T-cell (primary cell): ENCODE measurements around the gene APBA3. TPM values are rescaled to one million over a fixed set of nuclear protein-coding genes. Genes with fewer than 3 reads are reported as not detected.

Experiments used
- ATAC-seq, 4 experiments: fragments of 200-7000 bp in 3 of 4; fragments of 150-1000 bp in 1 of 4; cut with Tn5 transposase; replicated peaks in 1 of 4; 1 replicate in 3 of 4; 2 replicates in 1 of 4; pipeline ENCODE4 v1.10.0; 2021; ENCODE audit warnings: moderate library complexity in 3 of 4, mild to moderate bottlenecking in 2 of 4, moderate number of reproducible peaks in 1 of 4
- CTCF ChIA-PET, 2 donors: fragments of 300-600 bp; sonication (Branson Sonifier 250); formaldehyde crosslinking; loops; one replicate each; lab custom pipeline; 2022; ENCODE audit warnings: antibody characterized with exemption in 2 of 2; lab: Charles Lee
- POLR2A ChIA-PET, 2 donors: fragments of 300-600 bp; sonication (Branson Sonifier 250); formaldehyde crosslinking; loops; one replicate each; lab custom pipeline; 2022; ENCODE audit warnings: antibody characterized with exemption in 2 of 2; lab: Charles Lee
- DNase-seq, 35 experiments: peaks; one replicate each; pipeline versions ENCODE4 v3.0.0 to v3.0.0-alpha.2; 2013 to 2023
- H3K27ac ChIP-seq: one replicate; pipeline ENCODE4 v1.5.1; 2013; ENCODE audit warnings: low read length
- H3K27me3 ChIP-seq, 2 experiments: replicated peaks in 1 of 2; 1 replicate in 1 of 2; 2 replicates in 1 of 2; pipeline versions ENCODE4 v1.6.1 to v1.7.0; 2013; ENCODE audit warnings: low read length in 1 of 2, mixed read lengths in 1 of 2; ENCODE audit not compliant: control insufficient read depth in 2 of 2, insufficient read depth in 2 of 2; ENCODE audit errors: extremely low read depth in 1 of 2
- H3K36me3 ChIP-seq, 2 donors: 1 replicate in 1 of 2; 2 replicates in 1 of 2; pipeline versions ENCODE4 v1.6.1 to v1.7.0; 2013; ENCODE audit warnings: low read length in 1 of 2; ENCODE audit not compliant: control insufficient read depth in 2 of 2, insufficient read depth in 1 of 2; ENCODE audit errors: extremely low read depth in 1 of 2
- H3K4me1 ChIP-seq, 2 experiments: 1 replicate in 1 of 2; 2 replicates in 1 of 2; pipeline versions ENCODE4 v1.6.1 to v1.7.0; 2013; ENCODE audit warnings: low read length in 2 of 2, mixed read lengths in 1 of 2; ENCODE audit not compliant: insufficient read depth in 2 of 2, control insufficient read depth in 1 of 2; ENCODE audit errors: extremely low read depth in 1 of 2
- H3K4me3 ChIP-seq, 2 donors: 1 replicate in 1 of 2; 2 replicates in 1 of 2; pipeline versions ENCODE4 v1.5.1 to v1.7.0; 2013; ENCODE audit warnings: mild to moderate bottlenecking in 2 of 2, low read length in 1 of 2, moderate library complexity in 1 of 2; ENCODE audit not compliant: control insufficient read depth in 1 of 2; ENCODE audit errors: extremely low read depth in 1 of 2
- H3K9me3 ChIP-seq: 2 replicates; pipeline ENCODE4 v1.7.0; 2013
- H3K27ac Mint-ChIP-seq, 2 donors: one replicate each; pipeline ENCODE4 v1.8.0; 2020 to 2021; ENCODE audit warnings: mild to moderate bottlenecking in 2 of 2, mixed read lengths in 2 of 2
- H3K27me3 Mint-ChIP-seq, 2 donors: one replicate each; pipeline ENCODE4 v1.8.0; 2021 to 2022; ENCODE audit warnings: mixed read lengths in 2 of 2
- H3K36me3 Mint-ChIP-seq: one replicate; pipeline ENCODE4 v1.8.0; 2021; ENCODE audit warnings: mixed read lengths
- H3K4me1 Mint-ChIP-seq, 3 donors: one replicate each; pipeline ENCODE4 v1.8.0; 2020 to 2022; ENCODE audit warnings: mixed read lengths in 3 of 3, mild to moderate bottlenecking in 1 of 3
- H3K4me3 Mint-ChIP-seq, 3 donors: one replicate each; pipeline ENCODE4 v1.8.0; 2020 to 2022; ENCODE audit warnings: mild to moderate bottlenecking in 3 of 3, mixed read lengths in 3 of 3, moderate library complexity in 3 of 3
- H3K9me3 Mint-ChIP-seq, 3 donors: one replicate each; pipeline ENCODE4 v1.8.0; 2020 to 2022; ENCODE audit warnings: mixed read lengths in 3 of 3
- whole genome bisulfite sequencing: methylation state at CpG from one replicate; pipeline ENCODE4 v1.1.5; 2013; ENCODE audit warnings: missing lambda C conversion rate; ENCODE audit not compliant: insufficient coverage; 5-methylcytosine and 5-hydroxymethylcytosine counted together
- total RNA-seq, 35 experiments: library from RNA in 6 of 35; stranded (reverse) in 6 of 35; fragments of 120-200 nt in 1 of 35; gene quantifications; one replicate each; pipeline versions ENCODE4 v1.2.1 to v1.2.4 and lab custom pipeline; 2013 to 2026

Gene APBA3
- total RNA-seq, 5 donors from 2014 or later (not counting 1 experiment from before 2014, with no cell fraction given) = 57.3 to 99.0 (median 78.2) TPM

DNA sequence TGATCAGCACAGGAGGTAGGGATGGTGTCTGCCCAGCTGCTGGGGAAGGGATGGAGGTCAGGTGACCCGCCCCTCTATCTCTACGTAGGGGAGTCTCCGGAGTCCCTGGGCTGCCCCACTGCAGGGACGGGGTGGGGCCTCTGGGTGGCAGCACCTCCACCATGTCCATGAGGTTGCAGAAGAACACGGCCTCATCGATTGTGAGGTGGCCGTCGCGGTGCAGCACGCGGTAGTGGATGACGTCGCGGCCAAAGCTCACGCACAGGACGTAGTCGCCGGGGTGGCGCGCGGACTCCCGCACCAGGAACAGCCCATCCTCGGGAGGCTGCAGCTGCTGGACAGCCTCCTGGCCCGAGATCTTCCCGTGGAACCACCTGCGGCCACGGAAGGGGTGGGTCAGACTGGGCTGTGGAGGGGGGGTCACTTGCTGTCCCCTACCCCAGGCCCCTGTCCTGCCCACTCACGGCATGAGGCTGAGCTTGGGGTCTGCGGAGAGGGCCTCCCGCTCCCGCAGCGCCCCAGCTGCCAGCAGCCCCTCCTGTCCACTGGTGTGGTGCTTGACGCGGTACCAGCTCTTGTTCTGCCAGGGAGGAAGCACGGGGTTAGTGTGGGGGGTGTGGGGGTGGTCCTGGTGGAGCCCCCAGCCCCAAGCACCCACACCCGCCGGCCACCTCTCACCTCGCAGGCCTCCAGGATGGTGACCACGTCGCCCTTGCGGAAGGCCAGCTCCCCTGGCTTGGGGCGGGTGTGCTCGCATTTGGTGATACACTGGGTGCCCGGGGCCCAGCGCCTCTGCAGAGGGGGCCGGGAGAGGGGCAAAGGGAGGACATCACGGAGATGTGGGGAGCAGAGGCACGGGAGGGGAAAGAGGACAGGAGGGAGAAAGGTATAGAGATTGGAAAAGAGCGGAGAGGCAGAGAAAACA, 22.4 kb upstream of the APBA3 start:
- H3K4me1 ChIP-seq = peaks cover 6 to 40% of the 10 kb centered on the region in 2 experiments
- peaks cover 0 to 6% of the 10 kb centered on the region in 2 experiments for H3K27me3 ChIP-seq
- H3K4me3 ChIP-seq = no peak overlapping the region
- peak in 1 of 4 experiments; percentile 55 for ATAC-seq
- H3K4me1 Mint-ChIP-seq = peaks cover 6 to 31% (median 18%) of the 10 kb centered on the region in 3 donors
- peak overlapping the region; percentile 63 to 80 (median 79) for H3K4me3 Mint-ChIP-seq
- peaks cover 8 to 16% of the 10 kb centered on the region in 2 donors for H3K36me3 ChIP-seq
- peak in 25 of 35 experiments; percentile 21 to 62 (median 44) for DNase-seq
- ChIA-PET CTCF (interaction anchor here in 1 of 2 donors (1.1 kb wide), 1 partner anchor 38 kb away, joined by 3 read pairs; no protein-coding TSS in a partner anchor), POLR2A (no interaction called here)
- H3K9me3 ChIP-seq = peaks cover 3% of the 10 kb centered on the region
- WGBS = 90% methylated on average over 28 of the region's 49 CpGs
- peaks cover 17% of the 10 kb centered on the region for H3K36me3 Mint-ChIP-seq
- H3K27me3 Mint-ChIP-seq = no peaks in the 10 kb centered on the region
- H3K27ac ChIP-seq = no peak overlapping the region
- peak overlapping the region in 1 of 2 donors; percentile 28 for H3K27ac Mint-ChIP-seq
- peaks cover 6 to 17% (median 16%) of the 10 kb centered on the region in 3 donors for H3K9me3 Mint-ChIP-seq

DNA sequence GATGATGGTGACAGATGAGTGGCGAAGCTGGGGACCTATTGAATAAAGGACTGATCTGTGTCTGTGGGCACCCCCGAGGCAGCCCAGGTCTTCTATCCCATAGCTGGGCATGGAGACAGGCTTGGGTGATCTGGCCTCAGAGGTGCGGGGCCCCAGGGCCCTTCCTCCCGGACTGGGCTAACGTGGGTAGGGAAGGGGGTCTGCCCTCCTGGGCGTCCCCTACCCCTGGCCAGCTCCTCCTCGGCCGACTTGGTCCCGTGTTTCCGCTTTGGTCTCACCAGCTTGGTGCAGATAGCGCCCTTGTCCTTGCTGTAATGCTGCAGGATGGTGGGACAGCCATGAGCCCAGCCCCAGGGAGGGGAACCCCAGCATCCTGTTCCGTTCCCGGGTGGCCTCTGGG, 21.4 kb upstream of the APBA3 start:
- H3K36me3 Mint-ChIP-seq = peaks cover 17% of the 10 kb centered on the region
- Histone ChIP-seq H3K36me3 (peaks cover 8 to 16% of the 10 kb centered on the region in 2 donors), H3K27ac (no peak overlapping the region), H3K27me3 (peaks cover 0 to 6% of the 10 kb centered on the region in 2 experiments), H3K4me3 (no peak overlapping the region), H3K9me3 (peaks cover 3% of the 10 kb centered on the region), H3K4me1 (peaks cover 6 to 32% of the 10 kb centered on the region in 2 experiments)
- DNase-seq (no peak), ATAC-seq (no peak)
- H3K27ac Mint-ChIP-seq = no peak overlapping the region
- no peaks in the 10 kb centered on the region for H3K27me3 Mint-ChIP-seq
- peaks cover 6 to 30% (median 17%) of the 10 kb centered on the region in 3 donors for H3K4me1 Mint-ChIP-seq
- ChIA-PET POLR2A (no interaction called here), CTCF (interaction anchor here in 1 of 2 donors (1.1 kb wide), 1 partner anchor 39 kb away, joined by 3 read pairs; no protein-coding TSS in a partner anchor)
- H3K4me3 Mint-ChIP-seq = no peak overlapping the region
- peaks cover 6 to 17% (median 16%) of the 10 kb centered on the region in 3 donors for H3K9me3 Mint-ChIP-seq
- 85% methylated on average over 8 of the region's 13 CpGs for WGBS

DNA sequence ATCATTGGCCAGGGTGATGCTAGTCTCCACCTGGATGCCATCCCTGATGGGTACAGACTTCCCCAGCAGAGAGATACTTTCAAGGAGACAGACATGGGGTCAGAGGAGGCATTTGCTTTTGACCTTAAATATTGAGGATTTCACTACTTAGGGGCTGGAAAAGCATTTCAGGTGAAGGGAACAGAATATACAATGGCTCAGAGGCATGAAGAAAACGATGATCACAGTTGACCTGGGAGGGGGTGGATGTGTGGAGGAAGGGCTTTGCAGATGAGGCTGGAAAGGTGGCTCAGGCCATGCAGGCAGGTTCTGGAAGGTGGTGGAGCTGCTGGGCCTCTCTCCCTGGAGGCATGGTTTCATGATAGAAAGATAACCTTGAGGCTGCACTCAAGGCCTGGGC, 20.8 kb upstream of the APBA3 start:
- Mint-ChIP-seq H3K4me3 (peak overlapping the region in 1 of 3 donors; percentile 32), H3K27me3 (no peaks in the 10 kb centered on the region), H3K27ac (peak overlapping the region; percentile 23 to 48), H3K9me3 (peaks cover 6 to 17% (median 16%) of the 10 kb centered on the region in 3 donors), H3K36me3 (peaks cover 17% of the 10 kb centered on the region), H3K4me1 (peaks cover 6 to 28% (median 17%) of the 10 kb centered on the region in 3 donors)
- ATAC-seq (no peak), DNase-seq (no peak)
- peaks cover 8 to 16% of the 10 kb centered on the region in 2 donors for H3K36me3 ChIP-seq
- peaks cover 6 to 32% of the 10 kb centered on the region in 2 experiments for H3K4me1 ChIP-seq
- no peak overlapping the region for H3K4me3 ChIP-seq
- peaks cover 3% of the 10 kb centered on the region for H3K9me3 ChIP-seq
- H3K27me3 ChIP-seq = peaks cover 0 to 6% of the 10 kb centered on the region in 2 experiments
- ChIA-PET CTCF (no interaction called here), POLR2A (interaction anchor here in 1 of 2 donors (0.6 kb wide), 1 partner anchor 1754 kb away, joined by 4 read pairs; no protein-coding TSS in a partner anchor)
- WGBS = 94% methylated on average over 1 of the region's 1 CpG
- no peak overlapping the region for H3K27ac ChIP-seq

DNA sequence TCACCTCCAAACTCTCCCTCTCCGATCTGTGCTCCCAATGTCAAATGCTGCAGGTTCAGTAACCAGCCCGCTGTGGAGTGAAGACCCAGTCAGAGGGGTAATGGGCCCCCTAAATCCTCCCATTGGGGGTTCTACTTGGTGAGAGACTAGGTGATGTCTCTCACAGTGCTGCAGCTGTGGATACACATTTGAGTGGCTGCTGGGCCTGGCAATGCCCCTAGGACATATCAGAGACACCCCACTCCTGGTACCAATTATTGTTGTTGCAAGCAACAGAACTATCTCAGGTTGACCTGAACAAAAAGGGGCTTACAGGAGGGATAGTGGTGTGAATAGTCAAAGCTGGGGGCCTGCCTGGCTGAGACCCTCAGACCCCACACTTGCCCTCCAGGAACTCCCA, 20.1 kb upstream of the APBA3 start:
- no peak overlapping the region for H3K4me3 ChIP-seq
- CTCF ChIA-PET = no interaction called here
- Mint-ChIP-seq H3K27me3 (no peaks in the 10 kb centered on the region), H3K27ac (no peak overlapping the region), H3K9me3 (peaks cover 6 to 17% (median 16%) of the 10 kb centered on the region in 3 donors), H3K36me3 (peaks cover 17% of the 10 kb centered on the region), H3K4me1 (peaks cover 6 to 23% (median 15%) of the 10 kb centered on the region in 3 donors), H3K4me3 (no peak overlapping the region)
- DNase-seq = no peak
- peaks cover 3% of the 10 kb centered on the region for H3K9me3 ChIP-seq
- no peak overlapping the region for H3K27ac ChIP-seq
- POLR2A ChIA-PET = interaction anchor here in 1 of 2 donors (0.6 kb wide), 1 partner anchor 1755 kb away, joined by 4 read pairs; no protein-coding TSS in a partner anchor
- peaks cover 3 to 27% of the 10 kb centered on the region in 2 experiments for H3K4me1 ChIP-seq
- H3K27me3 ChIP-seq = peaks cover 0 to 6% of the 10 kb centered on the region in 2 experiments
- WGBS = no CpG with 5 or more reads among the region's 2 CpGs
- no peak for ATAC-seq
- H3K36me3 ChIP-seq = peaks cover 8 to 16% of the 10 kb centered on the region in 2 donors

DNA sequence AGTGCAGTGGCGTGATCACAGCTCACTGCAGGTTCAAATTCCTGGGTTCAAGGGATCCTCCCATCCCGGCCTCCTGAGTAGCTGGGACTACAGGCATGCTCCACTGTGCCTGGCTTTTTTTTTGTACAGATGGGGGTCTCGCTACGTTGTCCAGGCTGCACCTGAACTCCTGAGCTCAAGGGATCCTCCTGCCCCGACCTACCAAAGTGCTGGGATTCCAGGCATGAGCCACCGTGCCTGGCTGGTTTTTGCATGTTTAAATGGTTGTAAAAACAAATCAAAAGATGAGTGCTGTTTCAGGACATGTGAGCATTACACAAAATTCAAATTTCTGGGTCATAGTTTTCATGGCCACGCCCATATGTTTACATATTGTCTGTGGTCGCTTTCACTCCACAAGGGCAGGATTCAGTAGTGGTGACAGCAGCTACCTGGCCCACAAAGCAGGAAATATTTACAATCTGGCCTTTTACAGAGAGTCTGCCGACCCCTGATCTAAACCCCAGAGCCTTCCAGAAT, 19.4 kb upstream of the APBA3 start:
- POLR2A ChIA-PET = interaction anchor here in 1 of 2 donors (0.6 kb wide), 1 partner anchor 14 kb away, joined by 3 read pairs; no protein-coding TSS in a partner anchor
- H3K27me3 ChIP-seq = peaks cover 0 to 6% of the 10 kb centered on the region in 2 experiments
- Mint-ChIP-seq H3K4me3 (no peak overlapping the region), H3K9me3 (peaks cover 6 to 17% (median 16%) of the 10 kb centered on the region in 3 donors), H3K4me1 (peaks cover 6 to 22% (median 15%) of the 10 kb centered on the region in 3 donors), H3K27ac (no peak overlapping the region), H3K36me3 (peaks cover 17% of the 10 kb centered on the region), H3K27me3 (no peaks in the 10 kb centered on the region)
- H3K9me3 ChIP-seq = peaks cover 3% of the 10 kb centered on the region
- H3K4me3 ChIP-seq = no peak overlapping the region
- 83% methylated on average over 6 of the region's 9 CpGs for WGBS
- peaks cover 8 to 16% of the 10 kb centered on the region in 2 donors for H3K36me3 ChIP-seq
- DNase-seq = no peak
- CTCF ChIA-PET = interaction anchor here in 1 of 2 donors (0.6 to 1.2 kb wide), 2 partner anchors 38 to 207 kb away, joined by 3 to 5 read pairs; no protein-coding TSS in a partner anchor
- peaks cover 3 to 24% of the 10 kb centered on the region in 2 experiments for H3K4me1 ChIP-seq
- H3K27ac ChIP-seq = no peak overlapping the region
- no peak for ATAC-seq
